SK-N-SH treated with all-trans-retinoic acid at 6 μM for 48 hours (cell line): Measurements from ENCODE around the gene LCP1.

ENCODE experiments used
- ARNTL ChIP-seq: fragments of 450-650 bp; formaldehyde crosslinking; IDR thresholded peaks from 2 replicates; pipeline ENCODE4 v1.5.0; 2020; ENCODE audit warnings: low read depth, mild to moderate bottlenecking, moderate library complexity, borderline replicate concordance
- ESRRG ChIP-seq: fragments of 250-450 bp; sonication (Bioruptor Pico); IDR thresholded peaks from 2 replicates; pipeline ENCODE4 v1.6.1; 2021; ENCODE audit warnings: mild to moderate bottlenecking
- PPARA ChIP-seq: fragments of 250-450 bp; sonication (Bioruptor Pico); IDR thresholded peaks from 2 replicates; pipeline ENCODE4 v1.5.0; 2020; ENCODE audit warnings: mild to moderate bottlenecking, borderline replicate concordance
- ZC3H10 ChIP-seq: fragments of 250-450 bp; sonication (Bioruptor Pico); IDR thresholded peaks from 2 replicates; pipeline ENCODE4 v1.5.1; 2021; ENCODE audit warnings: mild to moderate bottlenecking, moderate library complexity
- ZFP30 ChIP-seq: fragments of 450-650 bp; formaldehyde crosslinking; IDR thresholded peaks from 2 replicates; pipeline ENCODE4 v1.5.0; 2022; ENCODE audit warnings: mild to moderate bottlenecking, moderate library complexity
- TF ChIP-seq, protein P1 (sequence below): fragments of 250-450 bp; sonication (Bioruptor Pico); IDR thresholded peaks from 2 replicates; pipeline ENCODE4 v1.8.0; 2020; ENCODE audit warnings: mild to moderate bottlenecking, moderate library complexity, borderline replicate concordance

DNA sequence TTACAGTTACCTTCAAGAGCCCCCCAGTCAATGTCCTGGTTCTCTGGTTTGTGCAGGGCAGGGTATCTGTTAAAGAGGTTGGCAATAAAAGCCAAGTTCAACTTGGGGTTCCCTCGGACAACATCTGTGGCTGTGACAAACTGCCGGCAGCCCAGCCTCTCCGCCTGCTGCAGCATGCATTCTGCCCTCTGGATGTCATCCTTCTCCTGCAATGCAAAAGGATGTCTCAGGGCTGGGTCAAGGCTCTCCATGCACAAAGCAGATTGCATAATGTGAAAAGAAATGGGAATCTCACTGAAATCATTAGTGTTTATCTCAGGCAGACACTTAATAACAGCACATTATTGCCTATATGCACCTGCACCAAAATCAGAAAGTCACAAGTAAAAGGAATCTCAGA is 35.1 kb downstream of the LCP1 start:
- no peak for TF ChIP-seq ZFP30
- no peak for TF ChIP-seq ZC3H10 (CRISPR knock-in tag)
- no peak for TF ChIP-seq ARNTL (CRISPR knock-in tag)
- TF ChIP-seq PPARA (CRISPR knock-in tag) = no peak
- TF ChIP-seq, protein P1, sequence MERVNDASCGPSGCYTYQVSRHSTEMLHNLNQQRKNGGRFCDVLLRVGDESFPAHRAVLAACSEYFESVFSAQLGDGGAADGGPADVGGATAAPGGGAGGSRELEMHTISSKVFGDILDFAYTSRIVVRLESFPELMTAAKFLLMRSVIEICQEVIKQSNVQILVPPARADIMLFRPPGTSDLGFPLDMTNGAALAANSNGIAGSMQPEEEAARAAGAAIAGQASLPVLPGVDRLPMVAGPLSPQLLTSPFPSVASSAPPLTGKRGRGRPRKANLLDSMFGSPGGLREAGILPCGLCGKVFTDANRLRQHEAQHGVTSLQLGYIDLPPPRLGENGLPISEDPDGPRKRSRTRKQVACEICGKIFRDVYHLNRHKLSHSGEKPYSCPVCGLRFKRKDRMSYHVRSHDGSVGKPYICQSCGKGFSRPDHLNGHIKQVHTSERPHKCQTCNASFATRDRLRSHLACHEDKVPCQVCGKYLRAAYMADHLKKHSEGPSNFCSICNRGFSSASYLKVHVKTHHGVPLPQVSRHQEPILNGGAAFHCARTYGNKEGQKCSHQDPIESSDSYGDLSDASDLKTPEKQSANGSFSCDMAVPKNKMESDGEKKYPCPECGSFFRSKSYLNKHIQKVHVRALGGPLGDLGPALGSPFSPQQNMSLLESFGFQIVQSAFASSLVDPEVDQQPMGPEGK (CRISPR knock-in tag) = no peak
- TF ChIP-seq ESRRG = no peak
